ENCODE data around the gene ATM. TPM values are rescaled to one million over a fixed set of nuclear protein-coding genes. Genes with fewer than 3 reads are reported as not detected.

ATM gene
- total and polyA plus RNA-seq, 2 donors (not counting 3 experiments of a cell fraction or from before 2014, with no cell fraction given): 11.8 to 49.7 TPM

DNA sequence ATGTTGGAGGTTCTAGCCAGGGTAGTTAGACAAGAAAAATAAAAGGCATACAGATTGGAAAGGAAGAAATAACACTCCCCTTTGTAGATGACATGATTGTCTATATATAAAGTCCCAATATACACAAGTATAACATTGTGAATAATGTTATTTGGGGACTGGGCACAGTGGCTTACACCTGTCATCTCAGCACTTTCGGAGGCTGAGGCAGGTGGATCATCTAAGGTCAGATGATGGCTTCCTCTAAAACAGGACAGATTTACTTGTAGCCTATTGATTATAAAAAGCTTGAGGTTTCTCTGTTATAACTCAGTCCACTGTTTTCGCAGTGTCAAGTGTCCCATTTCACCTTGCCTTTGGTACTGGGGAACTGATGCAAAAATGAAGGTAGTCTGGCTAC, 19.6 kb downstream of the ATM start:
- H3K9me1 ChIP-seq (replicated peaks; ENCODE audit: control insufficient read depth, extremely low read depth, insufficient read depth, low read length): no peaks in the 10 kb centered on the region
- H3K9ac ChIP-seq (replicated peaks; ENCODE audit: extremely low read depth, insufficient read depth, low read length): no peak overlapping the region
- CTCF ChIA-PET: no interaction called here
- no peaks in the 10 kb centered on the region for H3K9me3 ChIP-seq (replicated peaks; ENCODE audit: control insufficient read depth, insufficient read depth, low read length)
- H3K27ac ChIP-seq (ENCODE audit: insufficient read depth, low read depth, low read length): no peak overlapping the region
- H3K4me1 ChIP-seq (ENCODE audit: control insufficient read depth, extremely low read depth, insufficient read depth, low read length): peaks cover under 1% of the 10 kb centered on the region
- BruUV-seq (replicated peaks): no TSS peak
- H2AFZ ChIP-seq (ENCODE audit: low read depth, low read length): no peak overlapping the region
- peaks cover under 1 to 5% of the 10 kb centered on the region in 2 experiments for H3K36me3 ChIP-seq (ENCODE audit: control insufficient read depth in 2 of 2, extremely low read depth in 1 of 2, insufficient read depth in 2 of 2, low read length in 2 of 2)
- intact Hi-C loops (cut with micrococcal nuclease): no loop called here
- H4K20me1 ChIP-seq (replicated peaks; ENCODE audit: control insufficient read depth, extremely low read depth, insufficient read depth, low read length): no peaks in the 10 kb centered on the region
- dilution Hi-C loops (cut with MboI; ENCODE audit: extremely low pct_ligation_motif_present, low sequenced_read_pairs): no loop called here
- no peaks in the 10 kb centered on the region for H3K79me2 ChIP-seq (ENCODE audit: control insufficient read depth, insufficient read depth, low read length)
- DNase-seq (ENCODE audit: low read depth, low spot score): no peak
- POLR2A ChIA-PET: no interaction called here
- no peak overlapping the region for H3K4me3 ChIP-seq (replicated peaks in 1 of 3; ENCODE audit: insufficient read depth in 1 of 3, low read depth in 1 of 3, low read length in 3 of 3)
- FAIRE-seq: no peak
- TF ChIP-seq CTCF (IDR thresholded peaks at IDR 0.05; ENCODE audit: extremely low read depth in 1 of 2, insufficient read depth in 1 of 2, low read depth in 1 of 2, low read length in 2 of 2) (no peak), EZH2 (IDR thresholded peaks at IDR 0.05; ENCODE audit: borderline replicate concordance, low read depth, low read length, severe bottlenecking) (no peak), POLR2A (IDR thresholded peaks at IDR 0.05; ENCODE audit: low read depth, low read length) (no peak), GATA2 (IDR thresholded peaks at IDR 0.05; ENCODE audit: insufficient read depth, insufficient read length, low read depth, low read length) (no peak), POLR2AphosphoS5 (IDR thresholded peaks at IDR 0.05; ENCODE audit: insufficient read depth, low read depth, low read length) (no peak)
- no peak overlapping the region for H3K4me2 ChIP-seq (ENCODE audit: insufficient read depth, low read length)
- no peaks in the 10 kb centered on the region for H3K27me3 ChIP-seq (ENCODE audit: control insufficient read depth in 2 of 2, insufficient read depth in 2 of 2, low read length in 2 of 2)

- CTCF ChIA-PET: no interaction called here
- intact Hi-C loops (cut with micrococcal nuclease): no loop called here
Observed at GRCh38 chr11:108246308-108246707, 23.4 kb downstream of the ATM start.

More at GRCh38 chr11:108246308-108246707, 23.4 kb downstream of the ATM start:
- Histone ChIP-seq H3K27me3 (ENCODE audit: control insufficient read depth in 2 of 2, insufficient read depth in 2 of 2, low read length in 2 of 2) (no peaks in the 10 kb centered on the region), H3K9me1 (replicated peaks; ENCODE audit: control insufficient read depth, extremely low read depth, insufficient read depth, low read length) (no peaks in the 10 kb centered on the region), H3K27ac (ENCODE audit: insufficient read depth, low read depth, low read length) (no peak overlapping the region), H2AFZ (ENCODE audit: low read depth, low read length) (no peak overlapping the region), H3K4me1 (ENCODE audit: control insufficient read depth, extremely low read depth, insufficient read depth, low read length) (no peaks in the 10 kb centered on the region), H3K4me2 (ENCODE audit: insufficient read depth, low read length) (no peak overlapping the region), H3K4me3 (replicated peaks in 1 of 3; ENCODE audit: insufficient read depth in 1 of 3, low read depth in 1 of 3, low read length in 3 of 3) (no peak overlapping the region), H3K9me3 (replicated peaks; ENCODE audit: control insufficient read depth, insufficient read depth, low read length) (no peaks in the 10 kb centered on the region), H3K9ac (replicated peaks; ENCODE audit: extremely low read depth, insufficient read depth, low read length) (no peak overlapping the region), H4K20me1 (replicated peaks; ENCODE audit: control insufficient read depth, extremely low read depth, insufficient read depth, low read length) (no peaks in the 10 kb centered on the region), H3K79me2 (ENCODE audit: control insufficient read depth, insufficient read depth, low read length) (no peaks in the 10 kb centered on the region), H3K36me3 (ENCODE audit: control insufficient read depth in 2 of 2, extremely low read depth in 1 of 2, insufficient read depth in 2 of 2, low read length in 2 of 2) (peaks cover 0 to 3% of the 10 kb centered on the region in 2 experiments)
- BruUV-seq (replicated peaks): no TSS peak
- dilution Hi-C loops (cut with MboI; ENCODE audit: extremely low pct_ligation_motif_present, low sequenced_read_pairs): no loop called here
- FAIRE-seq: no peak
- no peak for DNase-seq (ENCODE audit: low read depth, low spot score)
- TF ChIP-seq JUN (IDR thresholded peaks at IDR 0.05; ENCODE audit: borderline replicate concordance, insufficient read depth, insufficient read length, low read depth): no peak
- TF ChIP-seq EZH2 (IDR thresholded peaks at IDR 0.05; ENCODE audit: borderline replicate concordance, low read depth, low read length, severe bottlenecking): no peak
- TF ChIP-seq GATA2 (IDR thresholded peaks at IDR 0.05; ENCODE audit: insufficient read depth, insufficient read length, low read depth, low read length): no peak
- no peak for TF ChIP-seq MYC (IDR thresholded peaks at IDR 0.05; ENCODE audit: low read depth, low read length)
- TF ChIP-seq MAX (IDR thresholded peaks at IDR 0.05; ENCODE audit: insufficient read depth, insufficient read length): no peak
- no peak for TF ChIP-seq POLR2A (IDR thresholded peaks at IDR 0.05; ENCODE audit: low read depth, low read length)
- no peak for TF ChIP-seq FOS (IDR thresholded peaks at IDR 0.05; ENCODE audit: borderline replicate concordance, insufficient read depth, low read length)
- no peak for TF ChIP-seq CTCF (IDR thresholded peaks at IDR 0.05; ENCODE audit: extremely low read depth in 1 of 2, insufficient read depth in 1 of 2, low read depth in 1 of 2, low read length in 2 of 2)
- TF ChIP-seq POLR2AphosphoS5 (IDR thresholded peaks at IDR 0.05; ENCODE audit: insufficient read depth, low read depth, low read length): no peak
- POLR2A ChIA-PET: no interaction called here
